H9 (cell line): Measurements from ENCODE around the gene PITX1. TPM values are rescaled to one million over a fixed set of nuclear protein-coding genes. Genes with fewer than 3 reads are reported as not detected.

Experiments used
- DNase-seq: peaks from one replicate; pipeline ENCODE4 v3.0.0-alpha.2; 2017
- H2AFZ ChIP-seq: one replicate; pipeline ENCODE4 v1.6.1; 2013; ENCODE audit warnings: mild to moderate bottlenecking, low read length, control low read depth, moderate library complexity
- H2AK5ac ChIP-seq: 2 replicates; pipeline ENCODE4 v1.6.1; 2013; ENCODE audit warnings: low read length, control low read depth, mixed read lengths; ENCODE audit not compliant: insufficient read length
- H2BK120ac ChIP-seq: one replicate; pipeline ENCODE4 v1.6.1; 2013; ENCODE audit warnings: low read depth, mild to moderate bottlenecking, low read length, control low read depth, inconsistent platforms; ENCODE audit not compliant: poor library complexity, severe bottlenecking
- H2BK12ac ChIP-seq: 2 replicates; pipeline ENCODE4 v1.6.1; 2013; ENCODE audit warnings: low read length, control low read depth, mixed read lengths, low read depth; ENCODE audit not compliant: insufficient read length
- H2BK15ac ChIP-seq: 2 replicates; pipeline ENCODE4 v1.6.1; 2013; ENCODE audit warnings: low read depth, low read length, control low read depth
- H2BK20ac ChIP-seq: one replicate; pipeline ENCODE4 v1.6.1; 2013; ENCODE audit warnings: low read depth, mild to moderate bottlenecking, low read length, control low read depth, inconsistent platforms; ENCODE audit not compliant: poor library complexity, severe bottlenecking
- H2BK5ac ChIP-seq: 2 replicates; pipeline ENCODE4 v1.6.1; 2013; ENCODE audit warnings: low read length, control low read depth, mixed read lengths; ENCODE audit not compliant: insufficient read length
- H3K14ac ChIP-seq: 2 replicates; pipeline ENCODE4 v1.6.1; 2013; ENCODE audit warnings: low read length, control low read depth; ENCODE audit not compliant: insufficient read depth
- H3K18ac ChIP-seq: 2 replicates; pipeline ENCODE4 v1.6.1; 2013; ENCODE audit warnings: low read depth, mild to moderate bottlenecking, mixed read lengths, low read length, control low read depth; ENCODE audit not compliant: insufficient read length
- H3K23ac ChIP-seq: 2 replicates; pipeline ENCODE4 v1.6.1; 2013; ENCODE audit warnings: low read length, control low read depth, mixed read lengths, low read depth; ENCODE audit not compliant: insufficient read length
- H3K23me2 ChIP-seq: 2 replicates; pipeline ENCODE4 v1.6.1; 2013; ENCODE audit warnings: low read depth, mild to moderate bottlenecking, mixed read lengths, low read length, control low read depth; ENCODE audit not compliant: insufficient read length, poor library complexity, severe bottlenecking
- H3K27ac ChIP-seq: 2 replicates; pipeline ENCODE4 v1.5.1; 2013; ENCODE audit warnings: low read length, control low read depth, mixed read lengths, low read depth; ENCODE audit not compliant: insufficient read length
- H3K27me3 ChIP-seq: 2 replicates; pipeline ENCODE4 v1.6.1; 2013; ENCODE audit warnings: low read length, control low read depth, inconsistent platforms; ENCODE audit not compliant: insufficient read depth
- H3K4ac ChIP-seq: 2 replicates; pipeline ENCODE4 v1.6.1; 2013; ENCODE audit warnings: low read depth, mild to moderate bottlenecking, control low read depth, inconsistent platforms, low read length, moderate library complexity
- H3K4me1 ChIP-seq: 2 replicates; pipeline ENCODE4 v1.6.1; 2013; ENCODE audit warnings: low read length, control low read depth, inconsistent platforms; ENCODE audit not compliant: insufficient read depth
- H3K4me2 ChIP-seq: 2 replicates; pipeline ENCODE4 v1.6.1; 2013; ENCODE audit warnings: low read length, control low read depth, mixed read lengths; ENCODE audit not compliant: insufficient read length, insufficient read depth
- H3K56ac ChIP-seq: 2 replicates; pipeline ENCODE4 v1.6.1; 2013; ENCODE audit warnings: low read depth, mild to moderate bottlenecking, mixed read lengths, low read length, control low read depth; ENCODE audit not compliant: insufficient read length
- H3K79me1 ChIP-seq: 2 replicates; pipeline ENCODE4 v1.6.1; 2013; ENCODE audit warnings: low read depth, mild to moderate bottlenecking, moderate library complexity, low read length, control low read depth, inconsistent platforms; ENCODE audit not compliant: insufficient read depth, poor library complexity, severe bottlenecking
- H3K79me2 ChIP-seq: 2 replicates; pipeline ENCODE4 v1.6.1; 2013; ENCODE audit warnings: low read length, control low read depth, inconsistent platforms; ENCODE audit not compliant: insufficient read depth
- H3K9ac ChIP-seq: 2 replicates; pipeline ENCODE4 v1.6.1; 2013; ENCODE audit warnings: low read length, control low read depth, mixed read lengths; ENCODE audit not compliant: insufficient read length; ENCODE audit errors: extremely low read depth
- H3K9me3 ChIP-seq: one replicate; pipeline ENCODE4 v1.6.1; 2013; ENCODE audit warnings: low read depth, low read length, inconsistent platforms; ENCODE audit not compliant: control insufficient read depth
- H3T11ph ChIP-seq: one replicate; pipeline ENCODE4 v1.6.1; 2013; ENCODE audit warnings: mild to moderate bottlenecking, low read length, control low read depth, inconsistent platforms
- H4K20me1 ChIP-seq: one replicate; pipeline ENCODE4 v1.6.1; 2013; ENCODE audit not compliant: control insufficient read depth, insufficient read length, insufficient read depth
- H4K5ac ChIP-seq: 2 replicates; pipeline ENCODE4 v1.6.1; 2013; ENCODE audit warnings: low read depth, mild to moderate bottlenecking, mixed read lengths, low read length, control low read depth; ENCODE audit not compliant: insufficient read length
- H4K8ac ChIP-seq: replicated peaks from 2 replicates; pipeline ENCODE4 v1.6.1; 2013; ENCODE audit warnings: low read length, control low read depth, mixed read lengths, low read depth; ENCODE audit not compliant: insufficient read length
- H4K91ac ChIP-seq: 2 replicates; pipeline ENCODE4 v1.6.1; 2013; ENCODE audit warnings: low read depth, mild to moderate bottlenecking, moderate library complexity, mixed read lengths, low read length, control low read depth; ENCODE audit not compliant: insufficient read length
- H3K27ac Mint-ChIP-seq, 3 experiments: 2 replicates in 2 of 3; 3 replicates in 1 of 3; pipeline ENCODE4 v1.8.0; 2020 to 2021; ENCODE audit warnings: mixed read lengths in 3 of 3, mild to moderate bottlenecking in 1 of 3, moderate library complexity in 1 of 3
- H3K27me3 Mint-ChIP-seq: 2 replicates; pipeline ENCODE4 v1.8.0; 2021; ENCODE audit warnings: low read depth, mild to moderate bottlenecking, moderate library complexity, mixed read lengths
- H3K36me3 Mint-ChIP-seq, 3 experiments: 2 replicates in 2 of 3; 3 replicates in 1 of 3; pipeline ENCODE4 v1.8.0; 2020 to 2021; ENCODE audit warnings: low read depth in 3 of 3, mixed read lengths in 3 of 3; ENCODE audit not compliant: insufficient read depth in 1 of 3
- H3K4me1 Mint-ChIP-seq, 2 experiments: 2 replicates each; pipeline ENCODE4 v1.8.0; 2020; ENCODE audit warnings: mixed read lengths in 2 of 2
- H3K4me3 Mint-ChIP-seq, 2 experiments: 2 replicates in 1 of 2; 3 replicates in 1 of 2; pipeline ENCODE4 v1.8.0; 2020 to 2021; ENCODE audit warnings: mild to moderate bottlenecking in 2 of 2, mixed read lengths in 2 of 2, moderate library complexity in 1 of 2
- H3K9me3 Mint-ChIP-seq, 2 experiments: 2 replicates in 1 of 2; 3 replicates in 1 of 2; pipeline ENCODE4 v1.8.0; 2020; ENCODE audit warnings: mild to moderate bottlenecking in 2 of 2, mixed read lengths in 2 of 2, moderate library complexity in 1 of 2
- CTCF ChIP-seq: fragments of 200-600 bp; sonication (generic); conservative IDR thresholded peaks from 3 replicates; pipeline ENCODE4 v1.8.0; 2021; ENCODE audit warnings: antibody characterized with exemption, mild to moderate bottlenecking
- WGBS: extraction: QIAGEN DNeasy Blood & Tissue Kit; methylation state at CpG from one replicate; pipeline ENCODE4 v1.1.7; 2013; ENCODE audit warnings: missing lambda C conversion rate, low lambda C conversion rate, mixed read lengths; ENCODE audit not compliant: insufficient read length; ENCODE audit errors: extremely low coverage; 5-methylcytosine and 5-hydroxymethylcytosine counted together
- total RNA-seq: library from RNA; stranded (reverse); gene quantifications from 2 replicates; pipeline ENCODE4 v1.2.1, GENCODE V29; 2021

The PITX1 gene
- total RNA-seq, 1 experiment from 2014 or later = not detected

DNA sequence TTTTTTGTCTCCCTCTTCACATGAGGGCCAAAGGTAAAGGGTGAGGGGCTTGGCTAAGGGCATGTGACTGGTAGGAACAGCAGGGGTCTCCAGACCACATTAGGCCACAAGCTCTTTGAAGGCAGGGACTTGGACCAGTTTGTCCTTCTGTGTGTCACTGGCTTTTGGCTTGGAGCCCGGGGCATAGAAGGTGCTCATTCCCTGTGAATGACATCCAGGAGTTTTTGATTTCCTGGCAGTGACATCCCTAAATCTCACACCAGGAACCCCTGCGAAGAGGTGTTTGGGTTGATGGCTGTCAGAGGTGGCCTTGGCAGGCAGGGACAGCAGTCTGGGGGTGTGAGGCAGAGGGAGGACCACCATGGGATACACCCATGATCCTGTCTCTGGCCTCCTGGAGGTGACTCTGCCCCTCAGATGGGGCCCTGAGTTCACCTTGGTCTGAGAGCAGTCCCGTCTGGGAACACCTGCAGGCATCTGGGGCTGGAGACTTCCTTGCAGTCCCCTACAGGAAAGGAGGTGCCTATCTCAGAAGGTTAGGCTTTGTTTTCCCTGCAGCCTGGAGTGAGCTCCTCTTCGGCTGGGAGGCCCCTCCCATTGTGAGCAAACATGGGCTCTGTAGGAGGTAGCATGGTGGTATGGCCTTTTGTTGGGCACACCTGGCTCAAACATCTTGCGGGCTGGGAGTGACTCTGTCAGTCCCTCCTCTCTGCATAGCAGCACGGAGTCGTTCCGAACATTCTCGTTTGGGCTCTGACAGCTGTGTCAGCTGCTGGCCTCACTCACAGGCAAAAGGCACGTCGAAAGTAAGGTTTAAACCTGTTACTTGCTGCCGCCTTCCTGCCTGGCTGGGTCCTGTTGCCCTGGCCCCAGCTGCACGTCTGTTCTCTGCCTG lies 38.6 kb upstream of the PITX1 start:
- Histone ChIP-seq H2BK120ac (no peak overlapping the region), H3K79me2 (no peaks in the 10 kb centered on the region), H2AFZ (no peak overlapping the region), H3K4ac (no peak overlapping the region), H3K23me2 (no peaks in the 10 kb centered on the region), H4K8ac (no peak overlapping the region), H2BK12ac (no peak overlapping the region), H3K27ac (no peak overlapping the region), H3K4me1 (peaks cover 2% of the 10 kb centered on the region; the same call in 1 of the 2 replicates), H3K56ac (no peak overlapping the region), H4K5ac (no peak overlapping the region), H3K4me2 (no peak overlapping the region), H2BK15ac (no peak overlapping the region), H4K91ac (no peak overlapping the region), H3K9me3 (no peaks in the 10 kb centered on the region), H3K79me1 (no peaks in the 10 kb centered on the region), H2BK20ac (no peak overlapping the region), H3K27me3 (no peaks in the 10 kb centered on the region; the same call in 1 of the 2 replicates), H2AK5ac (no peak overlapping the region), H3T11ph (no peak overlapping the region), H4K20me1 (no peaks in the 10 kb centered on the region), H3K9ac (no peak overlapping the region), H3K14ac (no peak overlapping the region), H3K18ac (no peak overlapping the region), H3K23ac (no peak overlapping the region), H2BK5ac (no peak overlapping the region)
- Mint-ChIP-seq H3K27me3 (peaks cover 99% of the 10 kb centered on the region), H3K36me3 (no peaks in the 10 kb centered on the region), H3K4me1 (peaks cover 19 to 25% of the 10 kb centered on the region in 2 experiments), H3K27ac (no peak overlapping the region; a peak in 1 of 7 replicates), H3K4me3 (peak overlapping the region in 1 of 2 experiments; percentile 39; a peak in 2 of 5 replicates), H3K9me3 (no peaks in the 10 kb centered on the region; a peak in 1 of 5 replicates)
- no CpG with 5 or more reads among the region's 13 CpGs for WGBS
- peak; percentile 82 for DNase-seq
- TF ChIP-seq CTCF = no peak
